GM21717 (cell line): ENCODE results near the gene WFDC6.
"Not testable (repeated sequence)": the region's sequence is repeated elsewhere in the genome, so short reads cannot be mapped to it uniquely, and the experiment has no call there.

ENCODE experiments used
- ATAC-seq: cut with Tn5 transposase; IDR thresholded peaks from one replicate; pipeline ENCODE4 v1.9.1; 2021; ENCODE audit warnings: mild to moderate bottlenecking, moderate library complexity; ENCODE audit not compliant: unreplicated experiment

The WFDC6 gene

GRCh38 chr20:45539382-45539781, at the start of gene WFDC6:
Gene WFDC6 (minus strand): TSS chr20:45539482. CDS start chr20:45539407, 75 bp downstream.
- no peak for ATAC-seq

GRCh38 chr20:45588800-45589199, 49.5 kb upstream of the WFDC6 start:
- ATAC-seq: no peak

- ATAC-seq: not testable (repeated sequence)
Measured at GRCh38 chr20:45585986-45586385, 46.7 kb upstream of the WFDC6 start.

- not testable (repeated sequence) for ATAC-seq
Measured at GRCh38 chr20:45584294-45584693, 45.0 kb upstream of the WFDC6 start.

- no peak for ATAC-seq
Measured at GRCh38 chr20:45583502-45583901, 44.2 kb upstream of the WFDC6 start.

- no peak for ATAC-seq
Measured at GRCh38 chr20:45581702-45582101, 42.4 kb upstream of the WFDC6 start.

GRCh38 chr20:45579184-45579583, 39.9 kb upstream of the WFDC6 start, which contains the start of gene WFDC8:
Gene WFDC8 (minus strand): TSS chr20:45579284. CDS start chr20:45579247, 37 bp downstream.
- no peak for ATAC-seq

GRCh38 chr20:45578231-45578630, 38.9 kb upstream of the WFDC6 start:
- ATAC-seq: no peak

GRCh38 chr20:45576995-45577394, 37.7 kb upstream of the WFDC6 start:
- ATAC-seq: no peak

- no peak for ATAC-seq
Measured at GRCh38 chr20:45575931-45576330, 36.6 kb upstream of the WFDC6 start.

- not testable (repeated sequence) for ATAC-seq
Measured at GRCh38 chr20:45569650-45570049, 30.4 kb upstream of the WFDC6 start.

- ATAC-seq: no peak
Measured at GRCh38 chr20:45564760-45565276, 25.5 kb upstream of the WFDC6 start.

GRCh38 chr20:45555198-45555597, 15.9 kb upstream of the WFDC6 start:
- no peak for ATAC-seq

GRCh38 chr20:45552456-45552855, 13.2 kb upstream of the WFDC6 start:
- no peak for ATAC-seq

- ATAC-seq: no peak
Measured at GRCh38 chr20:45550765-45551164, 11.5 kb upstream of the WFDC6 start.

- no peak for ATAC-seq
Measured at GRCh38 chr20:45548410-45548809, 9.1 kb upstream of the WFDC6 start.

- ATAC-seq: no peak
Measured at GRCh38 chr20:45547206-45547770, 8.0 kb upstream of the WFDC6 start, which contains the start of gene EPPIN. Gene EPPIN (minus strand): TSS chr20:45547401. CDS start chr20:45547357, 44 bp downstream.

GRCh38 chr20:45545754-45546453, 6.6 kb upstream of the WFDC6 start:
- ATAC-seq: no peak

- ATAC-seq: no peak
Measured at GRCh38 chr20:45545351-45545750, 6.1 kb upstream of the WFDC6 start.

GRCh38 chr20:45538209-45538799, 978 bp downstream of the WFDC6 start:
- ATAC-seq: no peak

GRCh38 chr20:45527294-45527693, 12.0 kb downstream of the WFDC6 start:
- no peak for ATAC-seq

- no peak for ATAC-seq
Measured at GRCh38 chr20:45523821-45524220, 15.5 kb downstream of the WFDC6 start.
